A549 (cell line): ENCODE data around the gene ACTMAP. TPM values are rescaled to one million over a fixed set of nuclear protein-coding genes. Genes with fewer than 3 reads are reported as not detected.
A peak's percentile ranks its signal among the peaks of the same experiment; 100 is the strongest.

ENCODE experiments used
- ATAC-seq, 2 experiments: fragments of 200-7000 bp in 1 of 2; fragments of >200 bp in 1 of 2; cut with Nextera tagmentation in 1 of 2; cut with Tn5 transposase in 1 of 2; 3 replicates each; pipeline versions ENCODE4 v1.8.0 to v1.9.1; 2018 to 2020; ENCODE audit warnings: mild to moderate bottlenecking in 1 of 2, moderate library complexity in 1 of 2
- CTCF ChIA-PET: fragments of 300-600 bp; sonication (Branson Sonifier 250); formaldehyde crosslinking; extraction: SDS; loops from one replicate; lab custom pipeline; 2021; ENCODE audit warnings: antibody characterized with exemption, inconsistent platforms; lab: Yijun Ruan, JAX
- POLR2A ChIA-PET: fragments of 350-600 bp; formaldehyde crosslinking; extraction: SDS; loops from one replicate; lab custom pipeline; 2021; ENCODE audit warnings: antibody characterized with exemption, inconsistent platforms; lab: Yijun Ruan, JAX
- DNase-seq, 2 experiments: peaks; one replicate each; pipeline versions ENCODE4 v3.0.0 to v3.0.0-alpha.2; 2011 to 2016; ENCODE audit warnings: low read depth in 1 of 2, low spot score in 1 of 2
- FAIRE-seq: peaks from 2 replicates; lab custom pipeline; 2011; peaks lifted over from hg19 to GRCh38; lab: Jason Lieb, UNC
- H3K27ac ChIP-seq, 2 experiments: fragments of >200 bp; sonication (Bioruptor Twin); formaldehyde crosslinking; 3 replicates each; pipeline ENCODE4 v1.5.1; 2016 to 2017
- H3K4me1 ChIP-seq: fragments of >200 bp; sonication (Bioruptor Twin); formaldehyde crosslinking; 3 replicates; pipeline ENCODE4 v1.6.1; 2016
- H3K4me2 ChIP-seq: fragments of >200 bp; sonication (Bioruptor Twin); formaldehyde crosslinking; 3 replicates; pipeline ENCODE4 v1.6.1; 2016
- H3K4me3 ChIP-seq: fragments of >200 bp; sonication (Bioruptor Twin); formaldehyde crosslinking; 3 replicates; pipeline ENCODE4 v1.5.1; 2016
- H3K9me3 ChIP-seq: fragments of >200 bp; sonication (Bioruptor Twin); formaldehyde crosslinking; 3 replicates; pipeline ENCODE4 v1.6.1; 2016
- BCL3 ChIP-seq: fragments of >200 bp; sonication (Bioruptor Twin); formaldehyde crosslinking; IDR thresholded peaks from 3 replicates; pipeline ENCODE4 v1.6.1; 2016
- BHLHE40 ChIP-seq: IDR thresholded peaks from 2 replicates; pipeline ENCODE4 v1.6.1; 2012; ENCODE audit warnings: low read depth, low read length, inconsistent platforms
- CEBPB ChIP-seq, 2 experiments: fragments of >200 bp in 1 of 2; sonication (Bioruptor Twin) in 1 of 2; formaldehyde crosslinking in 1 of 2; IDR thresholded peaks; 2 replicates each; pipeline ENCODE4 v1.6.1; 2012 to 2016
- EHMT2 ChIP-seq: fragments of 200-600 bp; sonication (generic); IDR thresholded peaks from 2 replicates; pipeline ENCODE4 v1.6.1; 2016; ENCODE audit warnings: antibody characterized with exemption, low read depth, mild to moderate bottlenecking, moderate library complexity
- ESRRA ChIP-seq: fragments of 150-350 bp; IDR thresholded peaks from 2 replicates; pipeline ENCODE4 v1.6.1; 2014; ENCODE audit warnings: mild to moderate bottlenecking, low read length, borderline replicate concordance
- FOSL2 ChIP-seq, 2 experiments: fragments of 450-650 bp in 1 of 2; fragments of >200 bp in 1 of 2; sonication (Bioruptor Twin) in 1 of 2; formaldehyde crosslinking; IDR thresholded peaks; 2 replicates each; pipeline versions ENCODE4 v1.5.0 to v1.6.1; 2016 to 2020; ENCODE audit warnings: mild to moderate bottlenecking in 1 of 2, moderate library complexity in 1 of 2
- FOXS1 ChIP-seq: fragments of 250-450 bp; sonication (Bioruptor Pico); IDR thresholded peaks from 2 replicates; pipeline ENCODE4 v1.5.0; 2020; ENCODE audit warnings: mild to moderate bottlenecking, moderate library complexity
- GATA3 ChIP-seq: IDR thresholded peaks from 2 replicates; pipeline ENCODE4 v1.6.1; 2012; ENCODE audit warnings: borderline replicate concordance
- HOXB5 ChIP-seq: fragments of 250-450 bp; sonication (Bioruptor Pico); IDR thresholded peaks from 2 replicates; pipeline ENCODE4 v1.5.0; 2020; ENCODE audit warnings: mild to moderate bottlenecking, moderate library complexity
- MAX ChIP-seq: IDR thresholded peaks from 2 replicates; pipeline ENCODE4 v1.6.1; 2012
- MYC ChIP-seq: IDR thresholded peaks from 2 replicates; pipeline ENCODE4 v1.6.1; 2012; ENCODE audit warnings: mild to moderate bottlenecking, inconsistent platforms, low read length, improper control_type of control experiment, borderline replicate concordance
- NFE2L2 ChIP-seq: fragments of 150-350 bp; conservative IDR thresholded peaks from 2 replicates; pipeline ENCODE4 v1.6.1; 2014; ENCODE audit warnings: low read length
- NPAS2 ChIP-seq: fragments of 250-450 bp; sonication (Bioruptor Pico); IDR thresholded peaks from 2 replicates; pipeline ENCODE4 v1.8.0; 2022; ENCODE audit warnings: mild to moderate bottlenecking, moderate library complexity, borderline replicate concordance
- NR3C1 ChIP-seq: fragments of >200 bp; sonication (Bioruptor Twin); formaldehyde crosslinking; IDR thresholded peaks from 3 replicates; pipeline ENCODE4 v1.6.1; 2017
- PHF8 ChIP-seq: fragments of 200-600 bp; sonication (generic); IDR thresholded peaks from 2 replicates; pipeline ENCODE4 v1.6.1; 2016; ENCODE audit warnings: low read depth, mild to moderate bottlenecking, antibody characterized with exemption, moderate library complexity, borderline replicate concordance
- POLR2A ChIP-seq: IDR thresholded peaks from 2 replicates; pipeline ENCODE4 v1.6.1; 2012; ENCODE audit warnings: mild to moderate bottlenecking, low read length
- RCOR1 ChIP-seq: fragments of 150-350 bp; IDR thresholded peaks from 2 replicates; pipeline ENCODE4 v1.6.1; 2014; ENCODE audit warnings: antibody characterized with exemption, low read length, low read depth
- RNF2 ChIP-seq: fragments of 200-600 bp; sonication (generic); IDR thresholded peaks from 2 replicates; pipeline ENCODE4 v1.6.1; 2016; ENCODE audit warnings: low read depth, mild to moderate bottlenecking, antibody characterized with exemption, moderate library complexity, borderline replicate concordance
- SMC3 ChIP-seq: fragments of >200 bp; sonication (Bioruptor Twin); formaldehyde crosslinking; IDR thresholded peaks from 3 replicates; pipeline ENCODE4 v1.6.1; 2018; ENCODE audit warnings: inconsistent platforms
- TFCP2L1 ChIP-seq: fragments of 250-450 bp; sonication (Bioruptor Pico); IDR thresholded peaks from 2 replicates; pipeline ENCODE4 v1.5.0; 2021; ENCODE audit warnings: mild to moderate bottlenecking
- TP53 ChIP-seq: fragments of 250-450 bp; sonication (Bioruptor Pico); IDR thresholded peaks from 2 replicates; pipeline ENCODE4 v1.5.0; 2021; ENCODE audit warnings: mild to moderate bottlenecking, moderate library complexity
- ZNF302 ChIP-seq: fragments of 250-450 bp; sonication (Bioruptor Pico); IDR thresholded peaks from 2 replicates; pipeline ENCODE4 v1.9.0; 2021; ENCODE audit warnings: inconsistent platforms, mild to moderate bottlenecking, moderate library complexity
- WGBS: methylation state at CpG from one replicate; pipeline ENCODE4 v1.1.6; 2017; ENCODE audit errors: missing lambda C conversion rate; 5-methylcytosine and 5-hydroxymethylcytosine counted together
- polyA plus RNA-seq, 4 experiments: library from polyadenylated mRNA; depleted of rRNA in 3 of 4; stranded (reverse); fragments of >200 nt; fragmentation: RNase III in 1 of 4; extraction: RNeasy Plus Mini Kit Qiagen cat#74134 plus additional on column Dnase treatment in 1 of 4; gene quantifications; 2 replicates in 3 of 4; 3 replicates in 1 of 4; pipeline ENCODE4 v1.2.3, GENCODE V29; 2011 to 2017
- TF ChIP-seq, protein P1 (sequence below): IDR thresholded peaks from 2 replicates; pipeline ENCODE4 v1.6.1; 2012
- TF ChIP-seq, protein P2 (sequence below): fragments of 250-450 bp; sonication (Bioruptor Pico); IDR thresholded peaks from 2 replicates; pipeline ENCODE4 v1.5.0; 2020; ENCODE audit warnings: low read depth, mild to moderate bottlenecking, moderate library complexity
- TF ChIP-seq, protein P3 (sequence below): fragments of >200 bp; sonication (Bioruptor Twin); formaldehyde crosslinking; IDR thresholded peaks from 3 replicates; pipeline ENCODE4 v1.5.1; 2016
- TF ChIP-seq, protein P4 (sequence below): fragments of >200 bp; sonication (Bioruptor Twin); formaldehyde crosslinking; IDR thresholded peaks from 2 replicates; pipeline ENCODE4 v1.6.1; 2016
- TF ChIP-seq, protein P5 (sequence below): fragments of 150-350 bp; IDR thresholded peaks from 2 replicates; pipeline ENCODE4 v1.6.1; 2014; ENCODE audit warnings: low read depth, mild to moderate bottlenecking, low read length

ACTMAP gene
- polyA plus RNA-seq, 2 of the 4 experiments (the other 2 are of a cell fraction), result 7.8 to 14.8 TPM

DNA sequence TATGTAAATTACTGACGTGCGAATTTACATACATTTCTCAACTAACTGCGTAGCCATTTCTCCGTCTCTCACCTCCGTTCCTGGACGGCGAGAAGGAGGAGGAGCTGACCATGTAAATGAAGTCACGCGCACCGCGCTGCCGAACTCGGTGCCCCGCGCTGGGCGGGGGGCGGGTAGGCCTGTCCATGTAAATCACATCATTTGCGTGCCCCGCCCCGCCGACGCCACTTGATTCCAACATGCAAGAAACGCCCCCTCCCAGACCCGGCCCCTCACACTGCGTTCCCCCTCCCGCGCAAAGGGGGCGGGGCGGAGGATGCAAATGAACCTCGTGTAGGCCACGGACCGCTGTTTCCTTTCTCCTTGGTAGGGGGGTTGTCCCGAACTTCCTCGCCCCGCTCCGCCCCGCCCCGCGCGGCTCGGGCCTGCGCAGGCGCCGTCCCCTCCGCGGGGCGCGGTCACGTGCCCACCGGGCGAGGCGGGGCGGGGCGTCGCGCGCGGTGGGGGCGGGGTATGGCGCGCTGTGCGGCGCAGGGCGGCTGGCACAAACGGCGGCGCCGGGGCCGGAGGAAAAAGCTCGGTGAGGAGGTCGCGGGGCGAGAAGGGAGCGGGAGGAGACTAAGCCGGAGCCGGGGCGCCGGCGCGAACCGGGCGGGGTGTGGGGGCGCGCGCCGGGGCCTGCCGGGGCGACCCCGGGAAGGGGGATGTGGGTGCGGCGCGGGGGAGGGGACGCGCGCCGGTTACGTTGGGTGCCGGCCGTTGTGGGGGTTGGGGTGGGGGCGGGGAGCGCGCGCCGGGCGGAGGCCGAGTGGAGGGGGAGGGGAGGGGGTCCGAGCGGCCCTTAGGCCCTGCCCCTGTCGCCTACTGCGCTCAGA is 48.6 kb upstream of the ACTMAP start, which contains the start of gene EGLN2 (continued):
- TF ChIP-seq, protein P1, sequence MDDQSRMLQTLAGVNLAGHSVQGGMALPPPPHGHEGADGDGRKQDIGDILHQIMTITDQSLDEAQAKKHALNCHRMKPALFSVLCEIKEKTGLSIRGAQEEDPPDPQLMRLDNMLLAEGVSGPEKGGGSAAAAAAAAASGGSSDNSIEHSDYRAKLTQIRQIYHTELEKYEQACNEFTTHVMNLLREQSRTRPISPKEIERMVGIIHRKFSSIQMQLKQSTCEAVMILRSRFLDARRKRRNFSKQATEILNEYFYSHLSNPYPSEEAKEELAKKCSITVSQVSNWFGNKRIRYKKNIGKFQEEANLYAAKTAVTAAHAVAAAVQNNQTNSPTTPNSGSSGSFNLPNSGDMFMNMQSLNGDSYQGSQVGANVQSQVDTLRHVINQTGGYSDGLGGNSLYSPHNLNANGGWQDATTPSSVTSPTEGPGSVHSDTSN, result peak; percentile 64; the same call in 1 of the 2 replicates
- TF ChIP-seq MAX (peak; percentile 87), BHLHE40 (peak; percentile 90)

DNA sequence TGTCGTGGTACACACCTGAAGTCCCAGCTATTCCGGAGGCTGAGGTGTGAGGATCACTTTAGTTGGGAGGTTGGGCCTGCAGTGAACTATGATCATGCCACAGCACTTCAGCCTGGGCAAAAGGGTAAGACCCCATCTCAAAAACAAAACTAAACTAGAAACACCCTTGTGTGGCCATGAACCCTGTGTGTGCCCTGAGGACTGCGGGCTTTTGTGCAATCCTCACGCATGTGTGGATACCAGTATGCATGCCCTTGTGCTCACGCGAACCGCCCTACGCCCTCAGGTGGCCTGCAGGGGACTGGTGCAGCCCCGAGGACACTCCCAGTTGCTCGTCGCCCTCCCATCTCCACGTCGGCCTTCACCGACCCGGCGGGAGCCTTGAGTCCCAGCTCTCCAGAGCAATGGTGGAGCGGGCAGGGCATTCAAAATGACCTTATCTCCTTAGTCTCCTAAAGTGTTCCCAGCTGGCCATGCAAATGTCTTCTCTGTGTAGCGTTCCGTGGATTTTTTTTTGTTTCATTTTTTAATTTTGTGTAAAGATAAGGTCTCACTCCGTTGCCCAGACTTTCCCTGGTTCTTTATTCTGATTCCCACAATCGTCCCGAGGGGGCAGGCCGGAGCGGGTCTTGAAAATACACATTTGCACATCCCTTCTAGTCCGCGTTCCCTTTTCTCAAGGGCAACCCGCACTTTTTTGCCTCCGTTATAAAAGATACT is 47.8 kb upstream of the ACTMAP start:
- no peaks in the 10 kb centered on the region for H3K9me3 ChIP-seq
- 16% methylated on average over 28 of the region's 28 CpGs for WGBS
- POLR2A ChIA-PET, result interaction anchor here (0.6 to 2.3 kb wide), 21 partner anchors 9 to 466 kb away, joined by 3 to 76 read pairs (median 4); partner anchors contain the start of genes ACTMAP, C19orf47, COQ8B and HNRNPUL1
- peak overlapping the region; percentile 95 to 96 for H3K27ac ChIP-seq
- CTCF ChIA-PET, result interaction anchor here (0.6 to 15.7 kb wide), 41 partner anchors 9 to 468 kb away, joined by 3 to 162 read pairs (median 5); partner anchors contain the start of genes ACTMAP, COQ8B, RAB4B and SNRPA
- ATAC-seq (peak; percentile 75 to 83), DNase-seq (peak; percentile 93 to 99), FAIRE-seq (no peak)
- peak overlapping the region; percentile 59 for H3K4me2 ChIP-seq
- H3K4me3 ChIP-seq, result peak overlapping the region; percentile 84
- peaks cover 39% of the 10 kb centered on the region for H3K4me1 ChIP-seq
- TF ChIP-seq ESRRA (0 out of 2 replicates have a peak, but pooled peaks have one; percentile 2), PHF8 (peak; percentile 58; the same call in 1 of the 2 replicates), MAX (peak; percentile 86), FOXS1 (CRISPR knock-in tag) (no peak), EHMT2 (no peak), NPAS2 (CRISPR knock-in tag) (no peak), BCL3 (0 out of 3 replicates have a peak, but pooled peaks have one; percentile 12), FOSL2 (IDR thresholded peaks at IDR 0.05) (no peak), FOSL2 (CRISPR knock-in tag; IDR thresholded peaks at IDR 0.05) (no peak), CEBPB (IDR thresholded peaks at IDR 0.05) (peak in 1 of 2 experiments; percentile 71; a peak in 1 of 4 replicates), SMC3 (peak; percentile 46; the same call in 1 of the 3 replicates), TP53 (peak; percentile 65; the same call in 1 of the 2 replicates), ZNF302 (no peak), GATA3 (0 out of 2 replicates have a peak, but pooled peaks have one; percentile 15), HOXB5 (peak; percentile 62; the same call in 1 of the 2 replicates), MYC (peak; percentile 77; the same call in 1 of the 2 replicates), NFE2L2 (no peak), RCOR1 (no peak), POLR2A (0 out of 2 replicates have a peak, but pooled peaks have one; percentile 23), RNF2 (no peak), TFCP2L1 (peak; percentile 76; the same call in 1 of the 2 replicates), BHLHE40 (no peak), NR3C1 (no peak)
- TF ChIP-seq, protein P2, sequence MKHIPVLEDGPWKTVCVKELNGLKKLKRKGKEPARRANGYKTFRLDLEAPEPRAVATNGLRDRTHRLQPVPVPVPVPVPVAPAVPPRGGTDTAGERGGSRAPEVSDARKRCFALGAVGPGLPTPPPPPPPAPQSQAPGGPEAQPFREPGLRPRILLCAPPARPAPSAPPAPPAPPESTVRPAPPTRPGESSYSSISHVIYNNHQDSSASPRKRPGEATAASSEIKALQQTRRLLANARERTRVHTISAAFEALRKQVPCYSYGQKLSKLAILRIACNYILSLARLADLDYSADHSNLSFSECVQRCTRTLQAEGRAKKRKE, result peak; percentile 38; the same call in 1 of the 2 replicates
- TF ChIP-seq, protein P3, sequence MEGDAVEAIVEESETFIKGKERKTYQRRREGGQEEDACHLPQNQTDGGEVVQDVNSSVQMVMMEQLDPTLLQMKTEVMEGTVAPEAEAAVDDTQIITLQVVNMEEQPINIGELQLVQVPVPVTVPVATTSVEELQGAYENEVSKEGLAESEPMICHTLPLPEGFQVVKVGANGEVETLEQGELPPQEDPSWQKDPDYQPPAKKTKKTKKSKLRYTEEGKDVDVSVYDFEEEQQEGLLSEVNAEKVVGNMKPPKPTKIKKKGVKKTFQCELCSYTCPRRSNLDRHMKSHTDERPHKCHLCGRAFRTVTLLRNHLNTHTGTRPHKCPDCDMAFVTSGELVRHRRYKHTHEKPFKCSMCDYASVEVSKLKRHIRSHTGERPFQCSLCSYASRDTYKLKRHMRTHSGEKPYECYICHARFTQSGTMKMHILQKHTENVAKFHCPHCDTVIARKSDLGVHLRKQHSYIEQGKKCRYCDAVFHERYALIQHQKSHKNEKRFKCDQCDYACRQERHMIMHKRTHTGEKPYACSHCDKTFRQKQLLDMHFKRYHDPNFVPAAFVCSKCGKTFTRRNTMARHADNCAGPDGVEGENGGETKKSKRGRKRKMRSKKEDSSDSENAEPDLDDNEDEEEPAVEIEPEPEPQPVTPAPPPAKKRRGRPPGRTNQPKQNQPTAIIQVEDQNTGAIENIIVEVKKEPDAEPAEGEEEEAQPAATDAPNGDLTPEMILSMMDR, result peak; percentile 67
- TF ChIP-seq, protein P4, sequence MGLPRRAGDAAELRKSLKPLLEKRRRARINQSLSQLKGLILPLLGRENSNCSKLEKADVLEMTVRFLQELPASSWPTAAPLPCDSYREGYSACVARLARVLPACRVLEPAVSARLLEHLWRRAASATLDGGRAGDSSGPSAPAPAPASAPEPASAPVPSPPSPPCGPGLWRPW, result no peak
- TF ChIP-seq, protein P5, sequence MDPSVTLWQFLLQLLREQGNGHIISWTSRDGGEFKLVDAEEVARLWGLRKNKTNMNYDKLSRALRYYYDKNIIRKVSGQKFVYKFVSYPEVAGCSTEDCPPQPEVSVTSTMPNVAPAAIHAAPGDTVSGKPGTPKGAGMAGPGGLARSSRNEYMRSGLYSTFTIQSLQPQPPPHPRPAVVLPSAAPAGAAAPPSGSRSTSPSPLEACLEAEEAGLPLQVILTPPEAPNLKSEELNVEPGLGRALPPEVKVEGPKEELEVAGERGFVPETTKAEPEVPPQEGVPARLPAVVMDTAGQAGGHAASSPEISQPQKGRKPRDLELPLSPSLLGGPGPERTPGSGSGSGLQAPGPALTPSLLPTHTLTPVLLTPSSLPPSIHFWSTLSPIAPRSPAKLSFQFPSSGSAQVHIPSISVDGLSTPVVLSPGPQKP, result no peak
